Cardiac fibroblast (primary cell): ENCODE measurements around the gene ZNF423.

Source experiments
- DNase-seq, 2 donors: peaks; one replicate each; pipeline versions ENCODE4 v3.0.0 to v3.0.0-alpha.2; 2010; ENCODE audit warnings: low read depth in 2 of 2
- H3K4me3 ChIP-seq, 2 donors: replicated peaks in 1 of 2; 1 replicate in 1 of 2; 2 replicates in 1 of 2; pipeline ENCODE4 v1.5.1; 2011; ENCODE audit warnings: low read depth in 2 of 2, low read length in 2 of 2, mild to moderate bottlenecking in 2 of 2, moderate library complexity in 1 of 2
- TF ChIP-seq, protein P1 (sequence below): IDR thresholded peaks from one replicate; pipeline ENCODE4 v1.5.1; 2011; ENCODE audit warnings: low read depth, mild to moderate bottlenecking, low read length, inconsistent platforms

Gene ZNF423

GRCh38 chr16:49440156-49441065 is 415.5 kb downstream of the ZNF423 start:
- DNase-seq, result no peak
- H3K4me3 ChIP-seq, result no peak overlapping the region
- TF ChIP-seq, protein P1, sequence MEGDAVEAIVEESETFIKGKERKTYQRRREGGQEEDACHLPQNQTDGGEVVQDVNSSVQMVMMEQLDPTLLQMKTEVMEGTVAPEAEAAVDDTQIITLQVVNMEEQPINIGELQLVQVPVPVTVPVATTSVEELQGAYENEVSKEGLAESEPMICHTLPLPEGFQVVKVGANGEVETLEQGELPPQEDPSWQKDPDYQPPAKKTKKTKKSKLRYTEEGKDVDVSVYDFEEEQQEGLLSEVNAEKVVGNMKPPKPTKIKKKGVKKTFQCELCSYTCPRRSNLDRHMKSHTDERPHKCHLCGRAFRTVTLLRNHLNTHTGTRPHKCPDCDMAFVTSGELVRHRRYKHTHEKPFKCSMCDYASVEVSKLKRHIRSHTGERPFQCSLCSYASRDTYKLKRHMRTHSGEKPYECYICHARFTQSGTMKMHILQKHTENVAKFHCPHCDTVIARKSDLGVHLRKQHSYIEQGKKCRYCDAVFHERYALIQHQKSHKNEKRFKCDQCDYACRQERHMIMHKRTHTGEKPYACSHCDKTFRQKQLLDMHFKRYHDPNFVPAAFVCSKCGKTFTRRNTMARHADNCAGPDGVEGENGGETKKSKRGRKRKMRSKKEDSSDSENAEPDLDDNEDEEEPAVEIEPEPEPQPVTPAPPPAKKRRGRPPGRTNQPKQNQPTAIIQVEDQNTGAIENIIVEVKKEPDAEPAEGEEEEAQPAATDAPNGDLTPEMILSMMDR, result no peak

DNA sequence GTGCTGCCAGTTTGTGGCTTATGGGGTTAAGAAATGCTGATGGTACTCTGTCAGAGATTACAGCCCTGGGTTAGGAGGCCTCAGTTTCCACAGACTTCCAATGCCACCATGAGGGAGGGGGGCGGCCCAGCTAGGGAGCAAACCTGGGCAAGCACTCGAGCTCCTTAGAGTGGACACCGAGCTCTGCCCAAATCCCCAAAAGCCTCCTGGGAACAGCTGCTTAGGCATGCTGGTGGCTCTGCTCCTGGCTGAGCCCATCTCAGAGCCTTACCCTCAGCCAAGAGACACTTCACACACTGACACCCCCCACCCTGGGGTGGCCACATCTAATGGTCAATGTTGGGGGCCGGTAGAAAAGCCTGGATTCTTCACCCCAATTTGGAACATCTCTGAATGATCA is 416.2 kb downstream of the ZNF423 start:
- TF ChIP-seq, protein P1, result no peak
- H3K4me3 ChIP-seq, result no peak overlapping the region
- DNase-seq, result no peak

DNA sequence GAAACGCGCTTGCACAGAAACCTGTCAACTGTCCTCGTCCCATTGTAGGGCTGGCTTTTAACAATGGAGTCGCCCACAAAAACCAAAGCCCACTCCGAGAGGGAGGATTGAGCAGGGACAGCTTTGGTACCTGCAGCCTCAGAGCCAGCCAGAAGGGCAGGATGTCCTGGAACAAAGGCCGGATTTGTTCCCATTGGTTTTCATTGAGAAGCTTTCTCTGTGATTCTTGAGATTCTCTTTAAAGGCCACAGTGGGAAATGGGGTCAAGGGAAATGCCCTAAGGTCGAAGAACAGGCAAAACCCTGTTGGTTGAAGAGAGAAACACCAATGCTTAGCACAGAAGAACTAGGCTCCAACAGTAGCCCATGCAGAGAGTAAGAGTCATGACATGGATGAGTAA is 416.9 kb downstream of the ZNF423 start:
- no peak for DNase-seq
- TF ChIP-seq, protein P1, result no peak

More for the DNA sequence above, 416.9 kb downstream of the ZNF423 start:
- H3K4me3 ChIP-seq, result no peak overlapping the region
